ENCODE results near the gene ZSCAN12.

- TF ChIP-seq, protein P1, sequence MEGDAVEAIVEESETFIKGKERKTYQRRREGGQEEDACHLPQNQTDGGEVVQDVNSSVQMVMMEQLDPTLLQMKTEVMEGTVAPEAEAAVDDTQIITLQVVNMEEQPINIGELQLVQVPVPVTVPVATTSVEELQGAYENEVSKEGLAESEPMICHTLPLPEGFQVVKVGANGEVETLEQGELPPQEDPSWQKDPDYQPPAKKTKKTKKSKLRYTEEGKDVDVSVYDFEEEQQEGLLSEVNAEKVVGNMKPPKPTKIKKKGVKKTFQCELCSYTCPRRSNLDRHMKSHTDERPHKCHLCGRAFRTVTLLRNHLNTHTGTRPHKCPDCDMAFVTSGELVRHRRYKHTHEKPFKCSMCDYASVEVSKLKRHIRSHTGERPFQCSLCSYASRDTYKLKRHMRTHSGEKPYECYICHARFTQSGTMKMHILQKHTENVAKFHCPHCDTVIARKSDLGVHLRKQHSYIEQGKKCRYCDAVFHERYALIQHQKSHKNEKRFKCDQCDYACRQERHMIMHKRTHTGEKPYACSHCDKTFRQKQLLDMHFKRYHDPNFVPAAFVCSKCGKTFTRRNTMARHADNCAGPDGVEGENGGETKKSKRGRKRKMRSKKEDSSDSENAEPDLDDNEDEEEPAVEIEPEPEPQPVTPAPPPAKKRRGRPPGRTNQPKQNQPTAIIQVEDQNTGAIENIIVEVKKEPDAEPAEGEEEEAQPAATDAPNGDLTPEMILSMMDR (IDR thresholded peaks at IDR 0.05): no peak
- TF ChIP-seq POLR2A (IDR thresholded peaks at IDR 0.05): no peak
Observed at GRCh38 chr6:28351087-28351486, 48.5 kb downstream of the ZSCAN12 start.

Data from ovary (tissue), 3 donors.